Measurements from ENCODE around the gene MATCAP1. TPM values are rescaled to one million over a fixed set of nuclear protein-coding genes. Genes with fewer than 3 reads are reported as not detected.

The MATCAP1 gene
- total and polyA plus RNA-seq, 2 of the 13 experiments (the other 11 are each of a cell fraction or from before 2014, with no cell fraction given), result 11.2 to 24.5 TPM

DNA sequence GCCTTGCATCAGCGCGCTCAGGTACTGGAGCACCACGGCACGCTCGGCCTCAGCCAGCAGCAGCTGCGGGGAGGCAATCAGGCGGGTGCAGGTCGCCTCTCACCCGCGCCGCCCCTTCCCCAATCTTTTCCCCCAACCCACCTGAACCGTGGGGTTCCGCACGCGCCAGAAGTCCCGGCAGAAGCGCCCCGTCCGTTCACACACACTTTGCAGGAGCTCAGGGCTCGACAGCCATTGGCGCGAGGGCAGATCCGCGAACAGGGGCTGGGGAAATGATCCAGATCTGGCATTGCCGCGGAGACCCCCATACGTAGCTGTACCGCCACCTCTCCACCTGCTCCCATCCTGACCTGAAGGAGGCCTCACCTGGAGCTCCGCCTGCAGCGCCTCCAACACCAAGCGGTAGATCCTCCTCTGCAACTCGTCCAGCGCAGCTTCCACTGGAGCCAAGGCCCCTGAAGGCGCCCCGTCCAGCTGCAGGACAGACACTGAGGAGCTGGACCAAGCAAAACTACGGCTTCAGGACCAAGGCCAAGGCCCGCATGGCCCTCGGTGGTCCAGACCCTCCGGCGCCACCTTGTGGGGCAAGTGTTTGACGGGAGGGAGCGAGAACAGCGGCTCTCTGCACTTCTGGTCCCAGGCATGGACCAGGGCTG, 1.4 kb upstream of the MATCAP1 start (continued):
- TF ChIP-seq, protein P1, sequence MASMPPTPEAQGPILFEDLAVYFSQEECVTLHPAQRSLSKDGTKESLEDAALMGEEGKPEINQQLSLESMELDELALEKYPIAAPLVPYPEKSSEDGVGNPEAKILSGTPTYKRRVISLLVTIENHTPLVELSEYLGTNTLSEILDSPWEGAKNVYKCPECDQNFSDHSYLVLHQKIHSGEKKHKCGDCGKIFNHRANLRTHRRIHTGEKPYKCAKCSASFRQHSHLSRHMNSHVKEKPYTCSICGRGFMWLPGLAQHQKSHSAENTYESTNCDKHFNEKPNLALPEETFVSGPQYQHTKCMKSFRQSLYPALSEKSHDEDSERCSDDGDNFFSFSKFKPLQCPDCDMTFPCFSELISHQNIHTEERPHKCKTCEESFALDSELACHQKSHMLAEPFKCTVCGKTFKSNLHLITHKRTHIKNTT (CRISPR knock-in tag; IDR thresholded peaks at IDR 0.05), result no peak
- TF ChIP-seq ZNF777 (CRISPR knock-in tag; IDR thresholded peaks at IDR 0.05), result peak; percentile 84
- TF ChIP-seq ATM (IDR thresholded peaks at IDR 0.05; ENCODE audit: borderline replicate concordance), result no peak
- TF ChIP-seq MYC (CRISPR knock-in tag; IDR thresholded peaks at IDR 0.05; ENCODE audit: borderline replicate concordance), result peak; percentile 94

DNA sequence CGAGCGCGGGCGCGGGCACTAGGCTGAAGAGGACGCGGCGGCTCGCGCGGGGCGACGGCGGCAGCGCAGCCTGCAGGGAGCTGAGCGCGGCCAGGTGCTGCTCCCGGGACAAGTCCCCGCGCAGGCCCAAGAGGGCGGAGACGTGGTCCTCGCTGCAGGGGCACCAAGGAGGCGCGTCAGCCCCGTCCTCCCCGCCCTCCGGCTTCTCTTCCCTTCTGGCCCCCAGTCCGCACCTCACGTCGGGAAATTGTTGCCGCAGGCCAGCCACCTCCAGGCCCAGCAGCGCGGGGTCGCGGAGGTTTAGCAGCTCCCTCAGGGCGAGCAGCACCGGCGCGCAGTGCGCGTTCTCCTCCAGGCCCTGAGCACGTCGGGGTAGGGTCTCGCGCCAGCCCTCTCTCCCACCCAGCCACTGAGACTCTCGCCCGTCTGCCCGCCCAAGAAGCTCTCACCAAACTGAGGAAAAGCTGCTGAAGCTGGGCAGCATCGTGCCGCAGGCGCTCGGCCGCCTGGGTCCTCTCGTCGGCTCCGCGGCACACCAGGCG, 761 bp upstream of the MATCAP1 start:
- Histone ChIP-seq H3K9me3 (ENCODE audit: low read length) (no peaks in the 10 kb centered on the region), H3K9ac (ENCODE audit: insufficient read depth, low read depth, low read length) (peak overlapping the region; percentile 93)
- intact Hi-C loops (cut with micrococcal nuclease; ENCODE audit: unreplicated experiment), result no loop called here
- TF ChIP-seq, protein P2, sequence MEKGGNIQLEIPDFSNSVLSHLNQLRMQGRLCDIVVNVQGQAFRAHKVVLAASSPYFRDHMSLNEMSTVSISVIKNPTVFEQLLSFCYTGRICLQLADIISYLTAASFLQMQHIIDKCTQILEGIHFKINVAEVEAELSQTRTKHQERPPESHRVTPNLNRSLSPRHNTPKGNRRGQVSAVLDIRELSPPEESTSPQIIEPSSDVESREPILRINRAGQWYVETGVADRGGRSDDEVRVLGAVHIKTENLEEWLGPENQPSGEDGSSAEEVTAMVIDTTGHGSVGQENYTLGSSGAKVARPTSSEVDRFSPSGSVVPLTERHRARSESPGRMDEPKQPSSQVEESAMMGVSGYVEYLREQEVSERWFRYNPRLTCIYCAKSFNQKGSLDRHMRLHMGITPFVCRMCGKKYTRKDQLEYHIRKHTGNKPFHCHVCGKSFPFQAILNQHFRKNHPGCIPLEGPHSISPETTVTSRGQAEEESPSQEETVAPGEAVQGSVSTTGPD (CRISPR knock-in tag; IDR thresholded peaks at IDR 0.05), result no peak
- peak; percentile 12 for TF ChIP-seq ZSCAN21 (CRISPR knock-in tag; IDR thresholded peaks at IDR 0.05; ENCODE audit: borderline replicate concordance)
- TF ChIP-seq ZNF251 (CRISPR knock-in tag; IDR thresholded peaks at IDR 0.05), result no peak
- no peak for TF ChIP-seq ZNF296 (CRISPR knock-in tag; conservative IDR thresholded peaks at IDR 0.05)
- 0 out of 2 replicates have a peak, but pooled peaks have one; percentile 32 for TF ChIP-seq ZNF616 (CRISPR knock-in tag; IDR thresholded peaks at IDR 0.05; ENCODE audit: low read depth)
- 0 out of 2 replicates have a peak, but pooled peaks have one; percentile 13 for TF ChIP-seq ZNF235 (CRISPR knock-in tag; IDR thresholded peaks at IDR 0.05; ENCODE audit: borderline replicate concordance)
- TF ChIP-seq, protein P3, sequence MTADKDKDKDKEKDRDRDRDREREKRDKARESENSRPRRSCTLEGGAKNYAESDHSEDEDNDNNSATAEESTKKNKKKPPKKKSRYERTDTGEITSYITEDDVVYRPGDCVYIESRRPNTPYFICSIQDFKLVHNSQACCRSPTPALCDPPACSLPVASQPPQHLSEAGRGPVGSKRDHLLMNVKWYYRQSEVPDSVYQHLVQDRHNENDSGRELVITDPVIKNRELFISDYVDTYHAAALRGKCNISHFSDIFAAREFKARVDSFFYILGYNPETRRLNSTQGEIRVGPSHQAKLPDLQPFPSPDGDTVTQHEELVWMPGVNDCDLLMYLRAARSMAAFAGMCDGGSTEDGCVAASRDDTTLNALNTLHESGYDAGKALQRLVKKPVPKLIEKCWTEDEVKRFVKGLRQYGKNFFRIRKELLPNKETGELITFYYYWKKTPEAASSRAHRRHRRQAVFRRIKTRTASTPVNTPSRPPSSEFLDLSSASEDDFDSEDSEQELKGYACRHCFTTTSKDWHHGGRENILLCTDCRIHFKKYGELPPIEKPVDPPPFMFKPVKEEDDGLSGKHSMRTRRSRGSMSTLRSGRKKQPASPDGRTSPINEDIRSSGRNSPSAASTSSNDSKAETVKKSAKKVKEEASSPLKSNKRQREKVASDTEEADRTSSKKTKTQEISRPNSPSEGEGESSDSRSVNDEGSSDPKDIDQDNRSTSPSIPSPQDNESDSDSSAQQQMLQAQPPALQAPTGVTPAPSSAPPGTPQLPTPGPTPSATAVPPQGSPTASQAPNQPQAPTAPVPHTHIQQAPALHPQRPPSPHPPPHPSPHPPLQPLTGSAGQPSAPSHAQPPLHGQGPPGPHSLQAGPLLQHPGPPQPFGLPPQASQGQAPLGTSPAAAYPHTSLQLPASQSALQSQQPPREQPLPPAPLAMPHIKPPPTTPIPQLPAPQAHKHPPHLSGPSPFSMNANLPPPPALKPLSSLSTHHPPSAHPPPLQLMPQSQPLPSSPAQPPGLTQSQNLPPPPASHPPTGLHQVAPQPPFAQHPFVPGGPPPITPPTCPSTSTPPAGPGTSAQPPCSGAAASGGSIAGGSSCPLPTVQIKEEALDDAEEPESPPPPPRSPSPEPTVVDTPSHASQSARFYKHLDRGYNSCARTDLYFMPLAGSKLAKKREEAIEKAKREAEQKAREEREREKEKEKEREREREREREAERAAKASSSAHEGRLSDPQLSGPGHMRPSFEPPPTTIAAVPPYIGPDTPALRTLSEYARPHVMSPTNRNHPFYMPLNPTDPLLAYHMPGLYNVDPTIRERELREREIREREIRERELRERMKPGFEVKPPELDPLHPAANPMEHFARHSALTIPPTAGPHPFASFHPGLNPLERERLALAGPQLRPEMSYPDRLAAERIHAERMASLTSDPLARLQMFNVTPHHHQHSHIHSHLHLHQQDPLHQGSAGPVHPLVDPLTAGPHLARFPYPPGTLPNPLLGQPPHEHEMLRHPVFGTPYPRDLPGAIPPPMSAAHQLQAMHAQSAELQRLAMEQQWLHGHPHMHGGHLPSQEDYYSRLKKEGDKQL (CRISPR knock-in tag; IDR thresholded peaks at IDR 0.05; ENCODE audit: low read depth), result peak; percentile 6; the same call in 1 of the 2 replicates
- no peak for TF ChIP-seq ZNF326 (CRISPR knock-in tag; IDR thresholded peaks at IDR 0.05; ENCODE audit: borderline replicate concordance)
- TF ChIP-seq ZNF777 (CRISPR knock-in tag; IDR thresholded peaks at IDR 0.05), result peak; percentile 88

More for the DNA sequence above, 761 bp upstream of the MATCAP1 start:
- H3K27ac ChIP-seq (ENCODE audit: extremely low read length, insufficient read depth, low read length), result peak overlapping the region; percentile 82
- peak overlapping the region; percentile 72 to 98 (median 82) for H3K4me3 ChIP-seq (replicated peaks in 1 of 3; ENCODE audit: insufficient read depth in 1 of 3, low read depth in 2 of 3, low read length in 3 of 3)
- WGBS (ENCODE audit: low lambda C conversion rate), result 45% methylated on average over 20 of the region's 59 CpGs
- DNase-seq (ENCODE audit: low spot score), result no peak
- H3K79me2 ChIP-seq (ENCODE audit: insufficient read depth, low read length), result no peaks in the 10 kb centered on the region
- in situ Hi-C loops (cut with HindIII; ENCODE audit: extremely low pct_ligation_motif_present, low pct_unique_long_range_greater_than_20kb), result no loop called here
- peak overlapping the region; percentile 96 for H3K4me2 ChIP-seq (ENCODE audit: low read depth, low read length)
- no peaks in the 10 kb centered on the region for H4K20me1 ChIP-seq (ENCODE audit: insufficient read depth, low read length)
- no peak for FAIRE-seq
- no peaks in the 10 kb centered on the region for H3K36me3 ChIP-seq (replicated peaks in 1 of 2; ENCODE audit: control insufficient read depth in 1 of 2, insufficient read depth in 2 of 2, low read length in 2 of 2)
- H2AFZ ChIP-seq (ENCODE audit: low read length), result no peak overlapping the region
- H3K27me3 ChIP-seq (ENCODE audit: control insufficient read depth in 1 of 2, insufficient read depth in 2 of 2, low read length in 2 of 2), result peaks cover 6 to 7% of the 10 kb centered on the region in 2 experiments; a peak in 2 of 5 replicates
- peaks cover 43% of the 10 kb centered on the region for H3K4me1 ChIP-seq (ENCODE audit: insufficient read depth, low read length)
- peak; percentile 50 for ATAC-seq
- no TSS peak for BruUV-seq (replicated peaks)
- CTCF ChIA-PET (ENCODE audit: low intra/inter-chr PET ratio, low total read pairs), result interaction anchor here (0.8 to 2.7 kb wide), 6 partner anchors 10 to 229 kb away, joined by 3 to 28 read pairs (median 4); no protein-coding TSS in a partner anchor
- POLR2A ChIA-PET, result interaction anchor here (1.0 to 2.8 kb wide), 9 partner anchors 11 to 166 kb away, joined by 4 to 18 read pairs (median 5); partner anchors contain the start of genes CBFB, FBXL8, FHOD1 and NOL3

Measured in HepG2 (cell line).